Stimulated activated CD8-positive, alpha-beta memory T cell treated with anti-CD3 and anti-CD28 coated beads, Interleukin-7, amount 100 ng/mL, for 48 hours (primary cell): ENCODE measurements around the gene TMEM87B.

Experiments used
- DNase-seq, 2 donors: peaks; one replicate each; pipeline ENCODE4 v3.0.0-alpha.2; 2020; ENCODE audit warnings: low read depth in 1 of 2; ENCODE audit errors: extremely low read depth in 1 of 2

TMEM87B gene

DNA sequence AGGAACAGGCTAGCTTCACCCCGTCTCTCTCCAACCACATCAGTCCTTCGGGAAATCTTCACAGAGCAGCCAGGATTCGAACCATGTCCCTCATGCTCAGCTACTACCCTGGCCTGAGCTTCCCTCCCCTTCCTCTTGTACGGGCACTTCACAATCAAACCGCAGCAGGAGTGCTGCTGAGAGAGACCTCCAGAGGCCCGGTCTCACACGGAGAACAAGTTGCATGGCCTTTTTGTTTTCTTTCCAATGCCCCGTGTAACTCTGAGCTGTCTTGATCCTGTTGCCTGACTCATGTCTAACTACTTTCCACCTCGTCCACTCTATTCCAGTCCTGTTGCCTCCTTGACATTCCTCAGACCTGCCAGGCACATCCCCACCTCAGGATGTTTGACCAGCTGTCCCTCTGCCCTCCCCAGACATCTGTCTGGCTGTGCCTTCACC, 108.5 kb downstream of the TMEM87B start:
- no peak for DNase-seq

DNA sequence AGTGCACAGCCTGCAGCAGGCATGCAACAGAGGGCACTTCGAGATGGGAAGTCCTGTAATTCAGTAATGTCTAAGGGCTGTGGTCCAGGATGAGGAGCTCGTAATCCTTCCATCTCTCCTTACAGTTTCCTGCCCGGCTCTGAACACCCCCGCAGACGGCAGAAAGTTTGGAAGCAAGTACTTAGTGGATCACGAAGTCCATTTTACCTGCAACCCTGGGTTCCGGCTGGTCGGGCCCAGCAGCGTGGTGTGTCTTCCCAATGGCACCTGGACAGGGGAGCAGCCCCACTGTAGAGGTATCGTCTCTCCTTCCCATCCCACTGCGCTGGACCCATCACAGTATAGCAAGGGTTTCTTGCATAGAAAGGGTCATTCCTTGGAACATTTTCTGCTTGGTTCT, 109.8 kb downstream of the TMEM87B start:
- DNase-seq = no peak

DNA sequence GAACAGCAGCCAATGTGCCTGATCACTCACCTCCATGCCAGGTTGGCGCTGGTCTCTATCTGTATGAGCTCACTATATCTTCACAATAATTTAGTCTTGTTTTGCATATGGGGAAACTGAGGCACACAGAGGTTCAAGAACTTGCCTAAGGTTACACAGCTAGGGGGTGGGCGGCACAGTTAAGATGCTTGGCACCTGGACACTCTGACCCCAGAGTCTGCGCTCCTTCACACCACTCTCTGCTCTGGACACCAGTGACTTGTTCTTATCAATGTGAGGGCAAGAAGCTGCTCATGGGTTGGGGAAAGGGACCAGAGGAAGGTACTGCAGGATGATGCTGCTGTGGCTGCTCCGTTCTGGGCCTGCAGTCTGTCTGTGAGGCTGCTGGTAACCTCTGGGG, 110.2 kb downstream of the TMEM87B start:
- DNase-seq = no peak

DNA sequence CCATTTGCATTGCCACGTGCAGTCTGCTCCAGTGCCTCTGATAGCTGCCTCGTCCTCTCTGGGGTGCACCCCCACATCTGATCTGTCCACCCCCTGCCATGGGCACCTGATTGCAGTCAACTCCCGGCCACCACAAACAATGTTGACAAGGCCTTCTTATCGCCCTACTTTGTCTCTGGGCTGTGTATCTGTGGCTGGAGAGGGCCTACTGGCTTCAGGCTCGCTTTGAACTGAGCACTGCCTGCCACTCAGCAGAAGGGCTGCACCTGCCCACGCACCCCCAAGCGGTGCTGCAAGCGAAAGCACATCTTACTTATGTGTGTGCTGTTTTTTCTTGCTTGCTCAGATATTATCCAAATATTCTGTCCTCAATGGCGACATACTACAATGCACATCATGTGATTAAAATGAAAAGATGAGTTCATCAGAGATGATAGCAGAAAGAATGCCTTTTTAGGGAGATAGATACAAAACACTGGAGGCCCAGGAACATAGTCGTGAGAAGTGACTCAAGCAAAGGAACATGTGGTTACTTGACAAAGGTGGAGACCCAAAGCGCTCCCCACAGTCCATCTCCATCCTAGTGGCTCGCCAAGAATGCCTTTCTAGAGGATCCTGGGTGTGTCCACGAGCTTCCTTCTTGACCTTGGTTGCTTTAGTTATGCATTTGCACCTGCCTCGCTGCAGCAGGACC, 111.9 kb downstream of the TMEM87B start:
- no peak for DNase-seq

- DNase-seq = no peak
These were observed 113.5 kb downstream of the TMEM87B start for GRCh38 chr2:112168422-112169124.
